GM18505 (cell line): Measurements from ENCODE around the gene DDX4.

Source experiments
- ATAC-seq: cut with Tn5 transposase; IDR thresholded peaks from one replicate; pipeline ENCODE4 v1.9.1; 2021; ENCODE audit not compliant: unreplicated experiment
- POLR2A ChIP-seq: IDR thresholded peaks from 4 replicates; pipeline ENCODE4 v1.6.1; 2011; ENCODE audit warnings: borderline replicate concordance; ENCODE audit not compliant: insufficient read depth, insufficient read length; ENCODE audit errors: extremely low read depth

Gene DDX4

GRCh38 chr5:55855509-55855908 is 117.6 kb downstream of the DDX4 start:
- no peak for ATAC-seq

GRCh38 chr5:55856516-55857246 is 118.8 kb downstream of the DDX4 start:
- TF ChIP-seq POLR2A, result no peak
- ATAC-seq, result no peak

More at GRCh38 chr5:55855509-55855908, 117.6 kb downstream of the DDX4 start:
- no peak for TF ChIP-seq POLR2A

- no peak for ATAC-seq
- TF ChIP-seq POLR2A, result no peak
These were observed 119.4 kb downstream of the DDX4 start for GRCh38 chr5:55857247-55857640.

GRCh38 chr5:55858104-55858503 is 120.2 kb downstream of the DDX4 start:
- no peak for ATAC-seq
- no peak for TF ChIP-seq POLR2A

- TF ChIP-seq POLR2A, result no peak
- no peak for ATAC-seq
These were observed 122.4 kb downstream of the DDX4 start for GRCh38 chr5:55860288-55860687.

GRCh38 chr5:55860709-55861108 is 122.8 kb downstream of the DDX4 start:
- TF ChIP-seq POLR2A, result no peak
- no peak for ATAC-seq

- ATAC-seq, result no peak
- TF ChIP-seq POLR2A, result no peak
These were observed 127.0 kb downstream of the DDX4 start for GRCh38 chr5:55864606-55865541.

- ATAC-seq, result no peak
- no peak for TF ChIP-seq POLR2A
These were observed 128.0 kb downstream of the DDX4 start for GRCh38 chr5:55865831-55866230.

- TF ChIP-seq POLR2A, result no peak
- ATAC-seq, result no peak
These were observed 128.6 kb downstream of the DDX4 start for GRCh38 chr5:55866485-55866884.
